HG03521 (cell line): ENCODE measurements around the gene OLFM1.

Experiments
- ATAC-seq: cut with Tn5 transposase; IDR thresholded peaks from one replicate; pipeline ENCODE4 v1.9.1; 2021; ENCODE audit warnings: mild to moderate bottlenecking, moderate library complexity; ENCODE audit not compliant: unreplicated experiment

OLFM1 gene

GRCh38 chr9:135087899-135088347 lies 455 bp downstream of the OLFM1 start:
- ATAC-seq, result no peak

GRCh38 chr9:135088348-135088978 lies 995 bp downstream of the OLFM1 start:
- no peak for ATAC-seq

GRCh38 chr9:135088979-135089847 lies 1.7 kb downstream of the OLFM1 start:
- no peak for ATAC-seq

GRCh38 chr9:135090081-135090480 lies 2.6 kb downstream of the OLFM1 start:
- ATAC-seq, result no peak

GRCh38 chr9:135090547-135090946 lies 3.1 kb downstream of the OLFM1 start:
- ATAC-seq, result no peak

- no peak for ATAC-seq
Observed at GRCh38 chr9:135091545-135091944, 4.1 kb downstream of the OLFM1 start.

GRCh38 chr9:135093111-135093510 lies 5.6 kb downstream of the OLFM1 start:
- ATAC-seq, result no peak

- ATAC-seq, result no peak
Observed at GRCh38 chr9:135093911-135094584, 6.6 kb downstream of the OLFM1 start.

- no peak for ATAC-seq
Observed at GRCh38 chr9:135095470-135096407, 8.3 kb downstream of the OLFM1 start.

GRCh38 chr9:135096408-135096895 lies 9.0 kb downstream of the OLFM1 start:
- no peak for ATAC-seq

- ATAC-seq, result no peak
Observed at GRCh38 chr9:135098400-135099105, 11.1 kb downstream of the OLFM1 start.

- no peak for ATAC-seq
Observed at GRCh38 chr9:135099574-135099973, 12.1 kb downstream of the OLFM1 start.

- ATAC-seq, result no peak
Observed at GRCh38 chr9:135100241-135100681, 12.8 kb downstream of the OLFM1 start.

GRCh38 chr9:135100725-135101410 lies 13.4 kb downstream of the OLFM1 start:
- no peak for ATAC-seq

GRCh38 chr9:135101486-135101885 lies 14.0 kb downstream of the OLFM1 start:
- no peak for ATAC-seq

GRCh38 chr9:135101926-135102325 lies 14.5 kb downstream of the OLFM1 start:
- ATAC-seq, result no peak

GRCh38 chr9:135102331-135102730 lies 14.9 kb downstream of the OLFM1 start:
- no peak for ATAC-seq

GRCh38 chr9:135103001-135103446 lies 15.6 kb downstream of the OLFM1 start:
- no peak for ATAC-seq
